AG09309 (cell line): ENCODE results near the gene XIRP2.

ENCODE experiments used
- DNase-seq: peaks from one replicate; pipeline ENCODE4 v3.0.0-alpha.2; 2010; ENCODE audit warnings: low read depth
- H3K4me3 ChIP-seq: 2 replicates; pipeline ENCODE4 v1.5.1; 2011; ENCODE audit warnings: mild to moderate bottlenecking, low read depth, low read length, moderate library complexity; ENCODE audit not compliant: control insufficient read depth
- TF ChIP-seq, protein P1 (sequence below): IDR thresholded peaks from 2 replicates; pipeline ENCODE4 v1.5.1; 2011; ENCODE audit warnings: mild to moderate bottlenecking, low read depth, low read length, inconsistent platforms; ENCODE audit not compliant: insufficient read depth, control insufficient read depth; ENCODE audit errors: missing control alignments

XIRP2 gene

GRCh38 chr2:167132906-167133555 lies 244.8 kb downstream of the XIRP2 start:
- no peak for DNase-seq
- TF ChIP-seq, protein P1, sequence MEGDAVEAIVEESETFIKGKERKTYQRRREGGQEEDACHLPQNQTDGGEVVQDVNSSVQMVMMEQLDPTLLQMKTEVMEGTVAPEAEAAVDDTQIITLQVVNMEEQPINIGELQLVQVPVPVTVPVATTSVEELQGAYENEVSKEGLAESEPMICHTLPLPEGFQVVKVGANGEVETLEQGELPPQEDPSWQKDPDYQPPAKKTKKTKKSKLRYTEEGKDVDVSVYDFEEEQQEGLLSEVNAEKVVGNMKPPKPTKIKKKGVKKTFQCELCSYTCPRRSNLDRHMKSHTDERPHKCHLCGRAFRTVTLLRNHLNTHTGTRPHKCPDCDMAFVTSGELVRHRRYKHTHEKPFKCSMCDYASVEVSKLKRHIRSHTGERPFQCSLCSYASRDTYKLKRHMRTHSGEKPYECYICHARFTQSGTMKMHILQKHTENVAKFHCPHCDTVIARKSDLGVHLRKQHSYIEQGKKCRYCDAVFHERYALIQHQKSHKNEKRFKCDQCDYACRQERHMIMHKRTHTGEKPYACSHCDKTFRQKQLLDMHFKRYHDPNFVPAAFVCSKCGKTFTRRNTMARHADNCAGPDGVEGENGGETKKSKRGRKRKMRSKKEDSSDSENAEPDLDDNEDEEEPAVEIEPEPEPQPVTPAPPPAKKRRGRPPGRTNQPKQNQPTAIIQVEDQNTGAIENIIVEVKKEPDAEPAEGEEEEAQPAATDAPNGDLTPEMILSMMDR = no peak

GRCh38 chr2:167133614-167134013 lies 245.3 kb downstream of the XIRP2 start:
- TF ChIP-seq, protein P1 = no peak
- no peak overlapping the region for H3K4me3 ChIP-seq
- no peak for DNase-seq

More at GRCh38 chr2:167132906-167133555, 244.8 kb downstream of the XIRP2 start:
- H3K4me3 ChIP-seq = no peak overlapping the region

GRCh38 chr2:167134381-167135072 lies 246.2 kb downstream of the XIRP2 start:
- TF ChIP-seq, protein P1 = no peak
- peak; percentile 10 for DNase-seq
- no peak overlapping the region for H3K4me3 ChIP-seq

GRCh38 chr2:167135706-167136105 lies 247.4 kb downstream of the XIRP2 start:
- H3K4me3 ChIP-seq = no peak overlapping the region
- DNase-seq = no peak
- TF ChIP-seq, protein P1 = no peak

DNA sequence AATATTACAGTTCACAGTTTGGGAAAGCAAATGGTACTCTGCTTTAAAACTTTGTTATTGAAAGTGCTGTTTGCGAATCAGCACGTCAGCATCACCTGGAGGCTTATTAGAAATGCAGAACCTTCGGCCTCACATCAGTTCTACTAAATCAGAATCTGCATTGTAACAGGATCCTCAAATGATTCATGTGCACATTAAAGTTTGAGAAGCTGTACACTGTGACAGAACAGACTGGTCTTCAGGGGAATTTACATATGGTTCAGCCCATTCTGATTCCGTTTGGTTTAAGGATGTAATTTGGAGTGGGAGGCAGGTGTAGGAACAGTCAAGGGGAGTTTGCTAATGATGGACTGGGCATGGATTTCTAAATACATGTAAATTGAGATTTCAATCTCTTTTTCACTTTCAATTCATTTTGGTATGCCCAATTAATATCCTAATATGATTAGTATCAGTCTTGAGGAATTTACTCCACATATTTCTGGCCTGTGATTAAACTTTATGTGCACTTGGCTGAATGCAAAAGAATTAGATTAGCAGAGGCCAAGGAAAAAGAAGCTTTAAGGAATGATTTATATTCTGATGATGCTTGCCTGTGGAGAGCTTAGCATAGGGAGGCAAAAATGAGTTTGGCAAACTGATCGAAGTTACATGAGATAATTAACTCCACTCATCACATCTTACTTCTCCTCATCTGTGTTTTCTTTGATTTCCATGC lies 248.8 kb downstream of the XIRP2 start:
- TF ChIP-seq, protein P1 = no peak
- no peak for DNase-seq

DNA sequence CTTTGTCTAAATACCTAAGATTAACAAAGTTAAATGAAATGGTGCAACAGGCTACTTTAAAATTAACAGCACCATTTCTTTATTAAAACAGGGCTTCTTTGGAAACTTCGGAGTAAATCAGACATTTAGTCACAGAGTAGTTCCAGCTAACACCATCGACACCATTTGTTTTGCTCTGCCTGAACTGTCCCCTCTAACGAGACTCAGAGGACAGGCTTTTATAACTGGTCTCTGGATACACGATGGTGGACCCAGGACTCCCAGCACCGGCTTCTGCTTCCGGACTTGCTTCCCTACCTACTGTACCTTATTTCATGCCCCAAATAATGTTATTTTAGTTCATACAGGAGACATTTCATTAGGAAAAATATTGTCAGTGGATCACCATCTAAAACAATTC lies 252.1 kb downstream of the XIRP2 start:
- no peak overlapping the region for H3K4me3 ChIP-seq
- TF ChIP-seq, protein P1 = no peak
- no peak for DNase-seq

More for the DNA sequence above, 248.8 kb downstream of the XIRP2 start:
- H3K4me3 ChIP-seq = no peak overlapping the region
